GM23338 (cell line): Measurements from ENCODE around the gene ANAPC2. TPM values are rescaled to one million over a fixed set of nuclear protein-coding genes. Genes with fewer than 3 reads are reported as not detected.

Source experiments
- ATAC-seq: fragments of 200-7000 bp; cut with Tn5 transposase; 3 replicates; pipeline ENCODE4 v1.9.1; 2020
- DNase-seq: peaks from one replicate; pipeline ENCODE4 v3.0.0-alpha.2; 2015; ENCODE audit warnings: low spot score
- H2AFZ ChIP-seq: fragments of 200-600 bp; sonication (generic); 2 replicates; pipeline ENCODE4 v1.8.0; 2016; ENCODE audit warnings: antibody characterized with exemption, mild to moderate bottlenecking, moderate library complexity
- H3F3A ChIP-seq: fragments of 200-600 bp; sonication (generic); replicated peaks from 2 replicates; pipeline ENCODE4 v1.8.0; 2017; ENCODE audit warnings: antibody characterized with exemption, mixed run types, low read depth
- H3K27ac ChIP-seq: fragments of 200-600 bp; sonication (generic); 2 replicates; pipeline ENCODE4 v1.6.1; 2016; ENCODE audit warnings: low read depth
- H3K27me3 ChIP-seq: fragments of 200-600 bp; sonication (generic); 2 replicates; pipeline ENCODE4 v1.8.0; 2016; ENCODE audit warnings: mild to moderate bottlenecking, mixed run types, moderate library complexity; ENCODE audit not compliant: insufficient read depth
- H3K36me3 ChIP-seq: fragments of 200-600 bp; sonication (generic); 2 replicates; pipeline ENCODE4 v1.8.0; 2016; ENCODE audit warnings: mild to moderate bottlenecking; ENCODE audit not compliant: insufficient read depth
- H3K4me1 ChIP-seq: fragments of 200-600 bp; sonication (generic); 2 replicates; pipeline ENCODE4 v1.8.0; 2016; ENCODE audit warnings: mild to moderate bottlenecking, moderate library complexity; ENCODE audit not compliant: insufficient read depth
- H3K4me2 ChIP-seq: fragments of 200-600 bp; sonication (generic); 2 replicates; pipeline ENCODE4 v1.7.1; 2017; ENCODE audit warnings: mixed run types
- H3K4me3 ChIP-seq: fragments of 200-600 bp; sonication (generic); 2 replicates; pipeline ENCODE4 v1.6.1; 2016; ENCODE audit warnings: mixed run types
- H3K79me2 ChIP-seq: fragments of 200-600 bp; sonication (generic); replicated peaks from 2 replicates; pipeline ENCODE4 v1.8.0; 2017; ENCODE audit warnings: mild to moderate bottlenecking; ENCODE audit not compliant: insufficient read depth
- H3K9me2 ChIP-seq: fragments of 200-600 bp; sonication (generic); 2 replicates; pipeline ENCODE4 v1.8.0; 2017; ENCODE audit not compliant: insufficient read depth
- H4K20me1 ChIP-seq: fragments of 200-600 bp; sonication (generic); replicated peaks from 2 replicates; pipeline ENCODE4 v1.8.0; 2017; ENCODE audit warnings: mild to moderate bottlenecking; ENCODE audit not compliant: insufficient read depth
- H3K27ac Mint-ChIP-seq: 2 replicates; pipeline ENCODE4 v1.8.0; 2020; ENCODE audit warnings: inconsistent platforms, mild to moderate bottlenecking, moderate library complexity, mixed read lengths
- H3K27me3 Mint-ChIP-seq: 3 replicates; pipeline ENCODE4 v1.8.0; 2022; ENCODE audit warnings: low read depth, mild to moderate bottlenecking, moderate library complexity, mixed read lengths, inconsistent platforms; ENCODE audit not compliant: insufficient read depth, poor library complexity
- H3K36me3 Mint-ChIP-seq: 3 replicates; pipeline ENCODE4 v1.8.0; 2021; ENCODE audit warnings: low read depth, mild to moderate bottlenecking, inconsistent platforms, moderate library complexity, mixed read lengths
- H3K4me1 Mint-ChIP-seq: 3 replicates; pipeline ENCODE4 v1.8.0; 2020; ENCODE audit warnings: mild to moderate bottlenecking, inconsistent platforms, mixed read lengths
- H3K4me3 Mint-ChIP-seq: 3 replicates; pipeline ENCODE4 v1.8.0; 2021; ENCODE audit warnings: moderate library complexity, mild to moderate bottlenecking, inconsistent platforms, mixed read lengths
- H3K9me3 Mint-ChIP-seq: 3 replicates; pipeline ENCODE4 v1.8.0; 2020; ENCODE audit warnings: moderate library complexity, mild to moderate bottlenecking, inconsistent platforms, mixed read lengths
- EZH2 ChIP-seq: fragments of 200-600 bp; sonication (generic); IDR thresholded peaks from one replicate; pipeline ENCODE4 v1.8.0; 2017; ENCODE audit warnings: antibody characterized with exemption, mild to moderate bottlenecking, low read depth; ENCODE audit not compliant: unreplicated experiment
- JUNB ChIP-seq: IDR thresholded peaks from one replicate; pipeline ENCODE4 v1.6.1; 2016; ENCODE audit warnings: antibody characterized with exemption; ENCODE audit not compliant: unreplicated experiment
- NANOG ChIP-seq: IDR thresholded peaks from 2 replicates; pipeline ENCODE4 v1.6.1; 2016; ENCODE audit warnings: antibody characterized with exemption, borderline replicate concordance
- POLR2AphosphoS5 ChIP-seq: IDR thresholded peaks from 2 replicates; pipeline ENCODE4 v1.6.1; 2016; ENCODE audit warnings: antibody characterized with exemption, low read depth
- STAT1 ChIP-seq: IDR thresholded peaks from one replicate; pipeline ENCODE4 v1.6.1; 2016; ENCODE audit warnings: antibody characterized with exemption; ENCODE audit not compliant: unreplicated experiment
- ZNF114 ChIP-seq: fragments of 250-450 bp; sonication (Bioruptor Pico); IDR thresholded peaks from 2 replicates; pipeline ENCODE4 v1.5.0; 2020; ENCODE audit warnings: mild to moderate bottlenecking, moderate library complexity
- polyA plus RNA-seq: library from polyadenylated mRNA; unstranded; fragments of >200 nt; fragmentation: Nextera tagmentation; extraction: Ambion mirVana; gene quantifications from 2 replicates; pipeline ENCODE4 v1.2.1, GENCODE V29; 2016
- total RNA-seq: library from RNA; depleted of rRNA; stranded (reverse); fragments of >200 nt; shearing (Covaris generic); gene quantifications from 2 replicates; pipeline ENCODE4 v1.2.3, GENCODE V29; 2014
- TF ChIP-seq, protein P1 (sequence below): IDR thresholded peaks from one replicate; pipeline ENCODE4 v1.6.1; 2018; ENCODE audit warnings: antibody characterized with exemption; ENCODE audit not compliant: unreplicated experiment
- TF ChIP-seq, protein P2 (sequence below): IDR thresholded peaks from 2 replicates; pipeline ENCODE4 v1.6.1; 2016; ENCODE audit warnings: antibody characterized with exemption
- TF ChIP-seq, protein P3 (sequence below), 2 experiments: fragments of 200-600 bp in 1 of 2; sonication (generic) in 1 of 2; conservative IDR thresholded peaks; 2 replicates each; pipeline versions ENCODE4 v1.5.1 to v1.6.1; 2016 to 2017; ENCODE audit warnings: antibody characterized with exemption in 2 of 2, low read depth in 2 of 2, mild to moderate bottlenecking in 2 of 2, moderate library complexity in 1 of 2

ANAPC2 gene
- total and polyA plus RNA-seq, 2 experiments from 2014 or later = 16.4 to 42.9 TPM

DNA sequence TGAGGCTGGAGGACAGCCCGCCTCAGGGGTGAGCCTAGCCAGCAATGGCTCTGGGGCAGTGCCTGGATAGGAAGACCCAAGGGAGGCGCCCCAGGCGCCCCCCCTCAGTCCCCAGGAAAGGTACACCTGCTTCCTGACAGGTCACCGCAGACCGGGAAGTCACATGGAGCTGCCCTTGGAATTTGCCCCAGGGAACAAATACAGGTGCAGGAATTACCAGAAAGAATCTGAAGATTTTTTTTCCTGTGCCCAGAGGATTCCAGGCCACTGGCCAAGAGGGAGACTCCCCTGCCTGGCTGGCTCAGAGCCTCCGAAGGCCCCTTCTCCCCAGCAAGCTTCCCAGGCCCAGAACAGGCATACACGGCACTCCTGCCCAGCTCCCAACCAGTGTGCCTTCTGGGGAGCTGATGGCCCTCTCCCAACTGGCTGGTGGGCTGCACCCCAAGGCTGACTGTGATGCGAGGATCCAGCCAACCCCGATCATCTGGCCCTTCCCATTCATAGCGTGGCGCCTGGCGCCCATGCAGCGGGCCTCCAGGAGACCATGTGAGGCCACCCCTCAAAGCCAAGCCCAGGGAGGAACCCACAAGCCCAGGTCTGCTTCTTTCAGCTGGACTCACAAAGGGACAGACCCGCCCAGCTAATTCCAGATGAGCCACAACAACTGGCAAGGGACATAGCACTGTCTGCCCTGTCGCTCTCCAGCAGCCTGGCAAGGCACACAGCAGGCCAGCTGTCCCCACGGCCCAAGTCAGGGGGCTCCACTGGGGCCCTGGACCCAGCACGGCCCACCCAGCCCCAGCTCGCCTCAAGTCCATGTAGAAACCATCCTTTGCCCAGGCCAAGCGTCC, 9.9 kb upstream of the ANAPC2 start:
- DNase-seq (no peak), ATAC-seq (no peak)
- Mint-ChIP-seq H3K27ac (no peak overlapping the region), H3K4me3 (peak overlapping the region; percentile 43), H3K36me3 (no peaks in the 10 kb centered on the region; the same call in 2 of the 3 replicates), H3K4me1 (peaks cover 25% of the 10 kb centered on the region), H3K9me3 (no peaks in the 10 kb centered on the region; the same call in 2 of the 3 replicates), H3K27me3 (peaks cover 7% of the 10 kb centered on the region)
- TF ChIP-seq JUNB (no peak), NANOG (no peak)
- TF ChIP-seq, protein P1, sequence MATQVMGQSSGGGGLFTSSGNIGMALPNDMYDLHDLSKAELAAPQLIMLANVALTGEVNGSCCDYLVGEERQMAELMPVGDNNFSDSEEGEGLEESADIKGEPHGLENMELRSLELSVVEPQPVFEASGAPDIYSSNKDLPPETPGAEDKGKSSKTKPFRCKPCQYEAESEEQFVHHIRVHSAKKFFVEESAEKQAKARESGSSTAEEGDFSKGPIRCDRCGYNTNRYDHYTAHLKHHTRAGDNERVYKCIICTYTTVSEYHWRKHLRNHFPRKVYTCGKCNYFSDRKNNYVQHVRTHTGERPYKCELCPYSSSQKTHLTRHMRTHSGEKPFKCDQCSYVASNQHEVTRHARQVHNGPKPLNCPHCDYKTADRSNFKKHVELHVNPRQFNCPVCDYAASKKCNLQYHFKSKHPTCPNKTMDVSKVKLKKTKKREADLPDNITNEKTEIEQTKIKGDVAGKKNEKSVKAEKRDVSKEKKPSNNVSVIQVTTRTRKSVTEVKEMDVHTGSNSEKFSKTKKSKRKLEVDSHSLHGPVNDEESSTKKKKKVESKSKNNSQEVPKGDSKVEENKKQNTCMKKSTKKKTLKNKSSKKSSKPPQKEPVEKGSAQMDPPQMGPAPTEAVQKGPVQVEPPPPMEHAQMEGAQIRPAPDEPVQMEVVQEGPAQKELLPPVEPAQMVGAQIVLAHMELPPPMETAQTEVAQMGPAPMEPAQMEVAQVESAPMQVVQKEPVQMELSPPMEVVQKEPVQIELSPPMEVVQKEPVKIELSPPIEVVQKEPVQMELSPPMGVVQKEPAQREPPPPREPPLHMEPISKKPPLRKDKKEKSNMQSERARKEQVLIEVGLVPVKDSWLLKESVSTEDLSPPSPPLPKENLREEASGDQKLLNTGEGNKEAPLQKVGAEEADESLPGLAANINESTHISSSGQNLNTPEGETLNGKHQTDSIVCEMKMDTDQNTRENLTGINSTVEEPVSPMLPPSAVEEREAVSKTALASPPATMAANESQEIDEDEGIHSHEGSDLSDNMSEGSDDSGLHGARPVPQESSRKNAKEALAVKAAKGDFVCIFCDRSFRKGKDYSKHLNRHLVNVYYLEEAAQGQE = no peak
- TF ChIP-seq, protein P2, sequence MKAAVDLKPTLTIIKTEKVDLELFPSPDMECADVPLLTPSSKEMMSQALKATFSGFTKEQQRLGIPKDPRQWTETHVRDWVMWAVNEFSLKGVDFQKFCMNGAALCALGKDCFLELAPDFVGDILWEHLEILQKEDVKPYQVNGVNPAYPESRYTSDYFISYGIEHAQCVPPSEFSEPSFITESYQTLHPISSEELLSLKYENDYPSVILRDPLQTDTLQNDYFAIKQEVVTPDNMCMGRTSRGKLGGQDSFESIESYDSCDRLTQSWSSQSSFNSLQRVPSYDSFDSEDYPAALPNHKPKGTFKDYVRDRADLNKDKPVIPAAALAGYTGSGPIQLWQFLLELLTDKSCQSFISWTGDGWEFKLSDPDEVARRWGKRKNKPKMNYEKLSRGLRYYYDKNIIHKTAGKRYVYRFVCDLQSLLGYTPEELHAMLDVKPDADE = no peak
- H3K4me3 ChIP-seq = peak overlapping the region; percentile 55; the same call in 1 of the 2 replicates
- peak overlapping the region; percentile 87 for H3K4me2 ChIP-seq
- peaks cover 4% of the 10 kb centered on the region for H4K20me1 ChIP-seq
- H3K36me3 ChIP-seq = no peaks in the 10 kb centered on the region
- no peak overlapping the region for H3K27ac ChIP-seq
- no peaks in the 10 kb centered on the region for H3K27me3 ChIP-seq
- no peaks in the 10 kb centered on the region for H3K9me2 ChIP-seq
- peaks cover 58% of the 10 kb centered on the region for H3K79me2 ChIP-seq
- no peak overlapping the region for H2AFZ ChIP-seq
- peaks cover 15% of the 10 kb centered on the region; the same call in 1 of the 2 replicates for H3F3A ChIP-seq
- H3K4me1 ChIP-seq = peaks cover 16% of the 10 kb centered on the region; the same call in 1 of the 2 replicates

DNA sequence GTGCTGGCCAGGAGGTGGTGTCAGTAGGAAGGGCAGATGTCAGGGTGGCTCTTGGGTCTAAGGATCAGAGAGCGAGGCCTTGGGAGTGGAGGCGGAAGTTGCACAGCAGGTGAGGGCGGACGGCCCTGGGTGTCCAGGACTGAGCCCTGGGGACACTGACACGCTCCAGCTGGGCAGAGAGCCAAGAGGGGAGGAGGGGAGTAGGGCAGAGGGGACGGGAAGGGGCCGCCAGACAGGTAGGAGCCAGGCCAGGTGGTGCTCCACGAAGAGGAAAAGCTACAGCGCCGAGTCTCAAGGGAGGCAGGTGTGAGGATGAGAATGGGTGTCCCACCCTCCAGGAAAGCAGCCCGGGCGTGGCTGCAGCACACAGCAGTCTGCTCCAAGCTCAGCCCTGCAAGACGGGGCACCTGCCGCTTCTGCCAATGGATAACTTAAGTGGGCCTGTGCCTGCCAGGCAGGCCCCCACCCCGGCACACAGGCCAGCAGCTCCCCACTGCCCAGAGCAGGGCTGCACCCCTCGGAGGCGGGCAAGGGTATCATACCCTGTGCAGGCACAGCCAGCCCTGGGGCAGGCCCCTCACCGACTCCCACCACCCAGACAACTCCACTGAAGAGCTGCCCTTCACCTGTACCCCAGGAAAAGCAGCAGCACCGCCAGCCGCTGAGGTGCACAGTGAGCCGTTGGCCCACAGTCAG, 7.3 kb upstream of the ANAPC2 start:
- no peak overlapping the region for H3K4me3 Mint-ChIP-seq
- H3K36me3 ChIP-seq = no peaks in the 10 kb centered on the region
- ATAC-seq = no peak
- peaks cover 45% of the 10 kb centered on the region for H3K79me2 ChIP-seq
- no peaks in the 10 kb centered on the region for H3K27me3 ChIP-seq
- TF ChIP-seq ZNF114 (CRISPR knock-in tag) (no peak), POLR2AphosphoS5 (no peak), NANOG (no peak), EZH2 (no peak), STAT1 (no peak)
- TF ChIP-seq, protein P3, sequence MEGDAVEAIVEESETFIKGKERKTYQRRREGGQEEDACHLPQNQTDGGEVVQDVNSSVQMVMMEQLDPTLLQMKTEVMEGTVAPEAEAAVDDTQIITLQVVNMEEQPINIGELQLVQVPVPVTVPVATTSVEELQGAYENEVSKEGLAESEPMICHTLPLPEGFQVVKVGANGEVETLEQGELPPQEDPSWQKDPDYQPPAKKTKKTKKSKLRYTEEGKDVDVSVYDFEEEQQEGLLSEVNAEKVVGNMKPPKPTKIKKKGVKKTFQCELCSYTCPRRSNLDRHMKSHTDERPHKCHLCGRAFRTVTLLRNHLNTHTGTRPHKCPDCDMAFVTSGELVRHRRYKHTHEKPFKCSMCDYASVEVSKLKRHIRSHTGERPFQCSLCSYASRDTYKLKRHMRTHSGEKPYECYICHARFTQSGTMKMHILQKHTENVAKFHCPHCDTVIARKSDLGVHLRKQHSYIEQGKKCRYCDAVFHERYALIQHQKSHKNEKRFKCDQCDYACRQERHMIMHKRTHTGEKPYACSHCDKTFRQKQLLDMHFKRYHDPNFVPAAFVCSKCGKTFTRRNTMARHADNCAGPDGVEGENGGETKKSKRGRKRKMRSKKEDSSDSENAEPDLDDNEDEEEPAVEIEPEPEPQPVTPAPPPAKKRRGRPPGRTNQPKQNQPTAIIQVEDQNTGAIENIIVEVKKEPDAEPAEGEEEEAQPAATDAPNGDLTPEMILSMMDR (conservative IDR thresholded peaks at IDR 0.05; ENCODE audit: low read depth in 2 of 2) = no peak
- TF ChIP-seq, protein P1 = no peak
- no peaks in the 10 kb centered on the region for H3F3A ChIP-seq
- H3K27ac ChIP-seq = no peak overlapping the region
- peaks cover 16% of the 10 kb centered on the region for H3K4me1 Mint-ChIP-seq
- peaks cover 6% of the 10 kb centered on the region; the same call in 1 of the 2 replicates for H3K4me1 ChIP-seq
- H3K36me3 Mint-ChIP-seq = peaks cover 2% of the 10 kb centered on the region; the same call in 2 of the 3 replicates
- no peak overlapping the region for H3K4me2 ChIP-seq
- H3K9me2 ChIP-seq = no peaks in the 10 kb centered on the region
- H2AFZ ChIP-seq = no peak overlapping the region
- no peak overlapping the region for H3K27ac Mint-ChIP-seq
- no peaks in the 10 kb centered on the region; the same call in 2 of the 3 replicates for H3K9me3 Mint-ChIP-seq
- H4K20me1 ChIP-seq = no peaks in the 10 kb centered on the region; the same call in 1 of the 2 replicates
- H3K4me3 ChIP-seq = no peak overlapping the region
- peaks cover 3% of the 10 kb centered on the region for H3K27me3 Mint-ChIP-seq
- no peak for DNase-seq
